HepG2 (cell line): ENCODE measurements around the gene DSCAM.

Source experiments
- CTCF ChIP-seq: sonication (generic); formaldehyde crosslinking; IDR thresholded peaks from 2 replicates; pipeline ENCODE4 v1.5.0; 2020; ENCODE audit warnings: mild to moderate bottlenecking, missing genetic modification reagents, moderate library complexity
- EZH2 ChIP-seq: conservative IDR thresholded peaks from 2 replicates; pipeline ENCODE4 v1.6.1; 2012; ENCODE audit warnings: mild to moderate bottlenecking, low read depth, low read length, moderate library complexity
- FOSL2 ChIP-seq: sonication (generic); formaldehyde crosslinking; IDR thresholded peaks from 2 replicates; pipeline ENCODE4 v1.4.0; 2020; ENCODE audit warnings: missing genetic modification reagents
- FOXK2 ChIP-seq: fragments of 450-650 bp; IDR thresholded peaks from 2 replicates; pipeline ENCODE4 v1.6.1; 2016
- GTF2F1 ChIP-seq: fragments of 150-350 bp; IDR thresholded peaks from 2 replicates; pipeline ENCODE4 v1.6.1; 2014; ENCODE audit warnings: low read length
- JDP2 ChIP-seq: sonication (generic); formaldehyde crosslinking; IDR thresholded peaks from 2 replicates; pipeline ENCODE4 v1.8.1; 2022; ENCODE audit warnings: missing genetic modification reagents, borderline replicate concordance
- PAWR ChIP-seq: sonication (generic); formaldehyde crosslinking; IDR thresholded peaks from 2 replicates; pipeline ENCODE4 v1.4.0; 2020; ENCODE audit warnings: missing genetic modification reagents, mild to moderate bottlenecking, borderline replicate concordance
- POLR2A ChIP-seq, 2 experiments: IDR thresholded peaks; 2 replicates each; pipeline ENCODE4 v1.6.1; 2011; ENCODE audit warnings: low read depth in 2 of 2, low read length in 2 of 2, mild to moderate bottlenecking in 1 of 2, moderate library complexity in 1 of 2; ENCODE audit not compliant: insufficient read depth in 1 of 2
- RBM22 ChIP-seq: fragments of 200-400 bp; formaldehyde crosslinking; optimal IDR thresholded peaks from 2 replicates; pipeline ENCODE3; 2017; ENCODE audit warnings: mild to moderate bottlenecking, low read length, moderate library complexity
- SETDB1 ChIP-seq: sonication (generic); formaldehyde crosslinking; IDR thresholded peaks from 2 replicates; pipeline ENCODE4 v1.5.1; 2020; ENCODE audit warnings: missing genetic modification reagents, mild to moderate bottlenecking, borderline replicate concordance
- XBP1 ChIP-seq: sonication (generic); formaldehyde crosslinking; IDR thresholded peaks from 2 replicates; pipeline ENCODE4 v1.5.0; 2020; ENCODE audit warnings: missing genetic modification reagents
- ZBTB21 ChIP-seq: sonication (generic); formaldehyde crosslinking; IDR thresholded peaks from 2 replicates; pipeline ENCODE4 v1.4.0; 2020; ENCODE audit warnings: missing genetic modification reagents
- ZNF703 ChIP-seq: sonication (generic); formaldehyde crosslinking; IDR thresholded peaks from 2 replicates; pipeline ENCODE4 v1.5.1; 2020; ENCODE audit warnings: missing genetic modification reagents, mild to moderate bottlenecking, moderate library complexity, borderline replicate concordance

DNA sequence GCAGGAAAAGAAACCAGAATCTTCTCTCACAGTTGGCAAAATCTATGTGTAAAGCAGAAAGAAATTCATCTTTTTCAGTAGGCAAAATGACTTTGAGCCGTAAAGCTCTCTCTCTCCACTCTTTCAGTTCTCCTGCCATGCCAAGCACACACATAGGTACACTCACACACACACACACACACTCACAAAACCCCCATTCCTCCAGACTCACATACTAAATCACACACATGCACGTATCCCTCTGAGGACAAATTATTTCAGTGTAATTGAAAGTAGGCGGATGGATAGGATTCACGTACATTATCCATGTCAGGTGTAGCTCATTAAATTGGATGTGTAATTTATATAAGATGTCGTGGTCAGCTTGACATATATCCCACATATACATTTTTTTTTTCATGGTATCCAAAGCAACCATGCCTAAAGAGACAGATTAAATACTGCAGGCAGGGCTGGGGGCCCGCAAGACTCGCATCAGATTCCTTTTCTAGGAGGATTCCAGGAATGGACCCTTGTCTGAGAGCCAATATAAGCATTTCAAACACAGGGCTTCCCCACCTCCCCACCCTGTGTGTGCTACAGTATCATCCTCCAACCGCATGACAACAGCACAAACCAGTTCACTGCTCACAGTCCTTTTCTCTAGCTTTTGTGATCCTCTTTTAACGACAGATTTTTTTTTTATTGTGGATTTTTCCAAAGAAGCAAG, 658.9 kb downstream of the DSCAM start:
- no peak for TF ChIP-seq JDP2 (CRISPR knock-in tag)
- no peak for TF ChIP-seq RBM22
- TF ChIP-seq EZH2 = no peak
- no peak for TF ChIP-seq PAWR (CRISPR knock-in tag)
- no peak for TF ChIP-seq FOXK2
- no peak for TF ChIP-seq FOSL2 (CRISPR knock-in tag)
- no peak for TF ChIP-seq CTCF (CRISPR knock-in tag)
- no peak for TF ChIP-seq POLR2A (IDR thresholded peaks at IDR 0.05; ENCODE audit: insufficient read depth in 1 of 2, low read depth in 2 of 2, low read length in 2 of 2)
- TF ChIP-seq ZNF703 (CRISPR knock-in tag) = no peak
- no peak for TF ChIP-seq GTF2F1
- TF ChIP-seq SETDB1 (CRISPR knock-in tag) = no peak
- TF ChIP-seq XBP1 = no peak
- no peak for TF ChIP-seq ZBTB21
